ENCODE measurements around the gene PRPF40B.

DNA sequence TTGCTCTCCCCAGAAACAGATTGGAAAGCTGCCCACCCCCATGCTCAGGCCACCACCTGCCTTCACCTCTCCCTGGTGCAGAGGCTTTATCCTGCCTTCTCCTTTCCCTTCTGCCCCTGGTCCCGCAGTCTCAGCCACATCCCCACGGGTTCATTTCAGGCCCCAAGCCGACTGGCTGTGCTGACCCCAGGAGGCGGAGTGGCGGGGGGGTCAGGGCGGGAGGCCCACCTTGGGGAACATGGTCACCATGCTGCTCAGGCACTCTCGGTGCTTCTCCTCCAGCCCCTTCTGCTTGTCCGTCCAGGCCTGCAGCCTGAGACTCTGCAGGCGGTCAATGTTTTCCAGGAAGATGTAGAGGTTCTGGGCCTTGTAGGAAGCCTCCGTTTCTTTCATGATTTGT is 24.8 kb upstream of the PRPF40B start:
- TF ChIP-seq, protein P1, sequence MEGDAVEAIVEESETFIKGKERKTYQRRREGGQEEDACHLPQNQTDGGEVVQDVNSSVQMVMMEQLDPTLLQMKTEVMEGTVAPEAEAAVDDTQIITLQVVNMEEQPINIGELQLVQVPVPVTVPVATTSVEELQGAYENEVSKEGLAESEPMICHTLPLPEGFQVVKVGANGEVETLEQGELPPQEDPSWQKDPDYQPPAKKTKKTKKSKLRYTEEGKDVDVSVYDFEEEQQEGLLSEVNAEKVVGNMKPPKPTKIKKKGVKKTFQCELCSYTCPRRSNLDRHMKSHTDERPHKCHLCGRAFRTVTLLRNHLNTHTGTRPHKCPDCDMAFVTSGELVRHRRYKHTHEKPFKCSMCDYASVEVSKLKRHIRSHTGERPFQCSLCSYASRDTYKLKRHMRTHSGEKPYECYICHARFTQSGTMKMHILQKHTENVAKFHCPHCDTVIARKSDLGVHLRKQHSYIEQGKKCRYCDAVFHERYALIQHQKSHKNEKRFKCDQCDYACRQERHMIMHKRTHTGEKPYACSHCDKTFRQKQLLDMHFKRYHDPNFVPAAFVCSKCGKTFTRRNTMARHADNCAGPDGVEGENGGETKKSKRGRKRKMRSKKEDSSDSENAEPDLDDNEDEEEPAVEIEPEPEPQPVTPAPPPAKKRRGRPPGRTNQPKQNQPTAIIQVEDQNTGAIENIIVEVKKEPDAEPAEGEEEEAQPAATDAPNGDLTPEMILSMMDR (IDR thresholded peaks at IDR 0.05; ENCODE audit: low read depth, low read length, poor library complexity, severe bottlenecking), result no peak
- TF ChIP-seq EZH2phosphoT487 (IDR thresholded peaks at IDR 0.05; ENCODE audit: borderline replicate concordance, low read length), result no peak
